Heart left ventricle (tissue), 16 donors: ENCODE results near the gene OR5M11. TPM values are rescaled to one million over a fixed set of nuclear protein-coding genes. Genes with fewer than 3 reads are reported as not detected.

Experiments
- ATAC-seq, 4 donors: fragments of 200-7000 bp; cut with Tn5 transposase; one replicate each; pipeline ENCODE4 v1.9.1; 2020 to 2022; ENCODE audit warnings: moderate library complexity in 4 of 4, mild to moderate bottlenecking in 3 of 4, moderate number of reproducible peaks in 1 of 4
- DNase-seq, 5 donors: peaks; one replicate each; pipeline ENCODE4 v3.0.0-alpha.2; 2020
- H3K27ac ChIP-seq, 12 donors: fragments of 200-600 bp; sonication (generic) in 4 of 12; one replicate each; pipeline versions ENCODE4 v1.5.0 to v1.8.0; 2016 to 2022; ENCODE audit warnings: mild to moderate bottlenecking in 2 of 12
- H3K27me3 ChIP-seq, 9 donors: fragments of 200-600 bp; sonication (generic) in 2 of 9; one replicate each; pipeline versions ENCODE4 v1.5.1 to v1.8.0; 2016 to 2022; ENCODE audit warnings: mild to moderate bottlenecking in 3 of 9
- H3K36me3 ChIP-seq, 9 donors: fragments of 200-600 bp; sonication (generic) in 2 of 9; one replicate each; pipeline versions ENCODE4 v1.5.0 to v1.8.0; 2018 to 2022; ENCODE audit warnings: mild to moderate bottlenecking in 2 of 9
- H3K4me1 ChIP-seq, 12 donors: fragments of 200-600 bp; sonication (generic) in 4 of 12; one replicate each; pipeline versions ENCODE4 v1.5.0 to v1.8.0; 2016 to 2022; ENCODE audit warnings: mild to moderate bottlenecking in 3 of 12
- H3K4me3 ChIP-seq, 12 donors: fragments of 200-600 bp; sonication (generic) in 4 of 12; one replicate each; pipeline versions ENCODE4 v1.5.0 to v1.8.0; 2017 to 2022; ENCODE audit warnings: mild to moderate bottlenecking in 9 of 12, moderate library complexity in 4 of 12
- H3K9me3 ChIP-seq, 12 donors: fragments of 200-600 bp; sonication (generic) in 4 of 12; one replicate each; pipeline versions ENCODE4 v1.5.0 to v1.8.0; 2016 to 2022; ENCODE audit warnings: mild to moderate bottlenecking in 1 of 12
- CTCF ChIP-seq, 12 donors: fragments of 200-600 bp; sonication (generic) in 4 of 12; IDR thresholded peaks; one replicate each; pipeline versions ENCODE4 v1.5.0 to v1.8.0; 2018 to 2022; ENCODE audit warnings: antibody characterized with exemption in 12 of 12, mild to moderate bottlenecking in 5 of 12
- POLR2A ChIP-seq, 2 donors: fragments of 450-650 bp; IDR thresholded peaks; one replicate each; pipeline ENCODE4 v1.6.1; 2017; ENCODE audit warnings: antibody characterized with exemption in 2 of 2, mild to moderate bottlenecking in 2 of 2, moderate library complexity in 2 of 2
- WGBS, 4 donors: extraction: QIAGEN DNeasy Blood & Tissue Kit in 2 of 4; methylation state at CpG; one replicate each; pipeline versions ENCODE4 v1.1.5 to v1.1.7; 2013 to 2018; 5-methylcytosine and 5-hydroxymethylcytosine counted together
- intact Hi-C, 10 donors: fragments of 100-400 bp; cut with DNase I; formaldehyde crosslinking; loops; one replicate each; pipeline versions ENCODE4 v1.11.1 to v1.14.2; 2022
- polyA plus RNA-seq, 2 donors: library from polyadenylated mRNA; stranded (reverse); fragments of 200-250 nt; gene quantifications; one replicate each; pipeline ENCODE4 v1.2.3, GENCODE V29; 2013
- total RNA-seq, 9 donors: library from RNA; depleted of rRNA in 2 of 9; stranded (reverse); fragments of >200 nt in 2 of 9; fragmentation: NEBNext Ultra II Directional in 3 of 9; extraction: Animal tissue kit (Norgen Biotek cat#: 25700) in 3 of 9; gene quantifications; one replicate each; pipeline versions ENCODE4 v1.1.0 to v1.2.4, GENCODE V29; 2016 to 2023
- donor health status: ischemic (EF 13 %, LVEDD 7.1; RV severe dilation, severe dysfunction).
- donor health status: healthy with polysubstance abuse.
- donor health status: DM: no; HTN: yes; CAD: no.
- donor health status: DM: no; HTN: no; CAD: no.
- donor health status: ischemic (EF 25% LVEDD 6.9; RV normal size, moderate dysfunction).
- donor health status: ischemic (EF 25% LVEDD 5.7; RV mildly dilated, moderate dysfunction).
- donor health status: healthy.
- donor health status: DM: yes; HTN: yes; CAD: no.
- donor health status: ischemic (EF 35%, LVEDD 5.7; RV mildly dilated, moderate dysfunction).
- donor health status: nonischemic (EF 11% LVEDD 7.7; RV severe dilation, severe dysfunction).
- donor health status: DM: yes; HTN: yes; CAD: no.
- donor health status: PGD.
- donor health status: ischemic (EF 29% LVEDD 5.4; RV normal size, mild dysfunction).
- donor health status: nonischemic (EF 23%, LVEDD 6.1; RV moderate dilation, normal function).

The OR5M11 gene
- total and polyA plus RNA-seq, 11 donors, result not detected

- intact Hi-C loops, result no loop called here
- ATAC-seq (no peak), DNase-seq (no peak)
- no peaks in the 10 kb centered on the region for H3K4me1 ChIP-seq
- TF ChIP-seq POLR2A (IDR thresholded peaks at IDR 0.05) (no peak), CTCF (IDR thresholded peaks at IDR 0.05) (no peak)
- no peak overlapping the region for H3K4me3 ChIP-seq
- 74 to 84% (median 78%) methylated on average over 2 of the region's 2 CpGs for WGBS, 4 donors
- H3K36me3 ChIP-seq, result no peaks in the 10 kb centered on the region
- no peak overlapping the region for H3K27ac ChIP-seq
- H3K9me3 ChIP-seq, result no peaks in the 10 kb centered on the region
- H3K27me3 ChIP-seq, result no peaks in the 10 kb centered on the region
Observed at GRCh38 chr11:56495117-56495516, 47.9 kb downstream of the OR5M11 start.

Other genes starting within 250 kb of the OR5M11 start
- not detected for gene OR8K3, start 228.1 kb downstream of the OR5M11 start, total RNA-seq
- gene OR8K3, start 228.1 kb downstream of the OR5M11 start, polyA plus RNA-seq, result not detected
- not detected for gene OR8K1, start 197.2 kb downstream of the OR5M11 start, total RNA-seq
- not detected for gene OR8K1, start 197.2 kb downstream of the OR5M11 start, polyA plus RNA-seq
- not detected for gene OR8J1, start 189.0 kb downstream of the OR5M11 start, total RNA-seq
- gene OR8J1, start 189.0 kb downstream of the OR5M11 start, polyA plus RNA-seq, result not detected
- gene OR8U1, start 167.6 kb downstream of the OR5M11 start, total RNA-seq, result not detected
- gene OR8U1, start 167.6 kb downstream of the OR5M11 start, polyA plus RNA-seq, result not detected
- not detected for gene OR5AL1, start 130.6 kb downstream of the OR5M11 start, total RNA-seq
- not detected for gene OR5AL1, start 130.6 kb downstream of the OR5M11 start, polyA plus RNA-seq
- gene OR5M3, start 69.9 kb downstream of the OR5M11 start, total RNA-seq, result not detected
- not detected for gene OR5M3, start 69.9 kb downstream of the OR5M11 start, polyA plus RNA-seq
- not detected for gene OR5M8, start 51.9 kb downstream of the OR5M11 start, total RNA-seq
- not detected for gene OR5M8, start 51.9 kb downstream of the OR5M11 start, polyA plus RNA-seq
- gene OR5M10, start 34.5 kb upstream of the OR5M11 start, total RNA-seq, result not detected
- not detected for gene OR5M10, start 34.5 kb upstream of the OR5M11 start, polyA plus RNA-seq
- not detected for gene OR5M1, start 71.6 kb upstream of the OR5M11 start, total RNA-seq
- gene OR5M1, start 71.6 kb upstream of the OR5M11 start, polyA plus RNA-seq, result not detected
- not detected for gene OR5AP2, start 99.2 kb upstream of the OR5M11 start, total RNA-seq
- gene OR5AP2, start 99.2 kb upstream of the OR5M11 start, polyA plus RNA-seq, result not detected
- gene OR5AR1, start 120.4 kb upstream of the OR5M11 start, total RNA-seq, result not detected
- gene OR5AR1, start 120.4 kb upstream of the OR5M11 start, polyA plus RNA-seq, result not detected
- gene OR9G1, start 155.8 kb upstream of the OR5M11 start, total RNA-seq, result not detected
- not detected for gene OR9G1, start 155.8 kb upstream of the OR5M11 start, polyA plus RNA-seq
- gene OR9G4, start 205.4 kb upstream of the OR5M11 start, total RNA-seq, result not detected
- not detected for gene OR9G4, start 205.4 kb upstream of the OR5M11 start, polyA plus RNA-seq